Measurements from ENCODE around the gene TRPT1. TPM values are rescaled to one million over a fixed set of nuclear protein-coding genes. Genes with fewer than 3 reads are reported as not detected.

Gene TRPT1
- total and polyA plus RNA-seq, 12 donors = 17.9 to 205 (median 59.6) TPM

DNA sequence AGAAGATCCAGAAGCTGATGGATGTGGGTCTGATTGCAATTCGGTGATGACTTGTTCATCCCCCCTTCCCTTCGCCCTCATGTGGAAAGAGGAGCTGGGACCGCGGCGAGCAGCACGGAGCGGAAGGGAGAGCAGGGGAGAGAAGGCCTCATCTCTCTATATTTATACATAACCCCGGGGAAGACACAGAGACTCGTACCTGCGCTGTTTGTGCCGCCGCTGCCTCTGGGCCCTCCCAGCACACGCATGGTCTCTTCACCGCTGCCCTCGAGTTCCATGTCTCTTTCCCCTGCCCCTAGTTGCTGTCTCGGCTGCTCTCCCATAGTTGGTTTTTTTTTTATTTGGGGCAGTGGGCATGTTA lies 21.9 kb downstream of the TRPT1 start:
- WGBS, 4 donors = 70 to 75% (median 74%) methylated on average over 16 of the region's 16 CpGs
- H3K27ac ChIP-seq = peak overlapping the region in 2 of 5 donors; percentile 16 to 29
- no peaks in the 10 kb centered on the region for H3K9me3 ChIP-seq (replicated peaks in 1 of 3)
- H3K36me3 ChIP-seq (replicated peaks in 1 of 2) = peaks cover 0 to 50% of the 10 kb centered on the region in 2 donors
- no peak overlapping the region for H3K4me3 ChIP-seq
- intact Hi-C loops (cut with DNase I) = loop anchor here in 1 of 2 donors (2.0 kb wide), 1 partner anchor 97 kb away; the partner anchor contains the start of gene CATSPERZ
- peaks cover 8 to 24% of the 10 kb centered on the region in 2 donors for H3K4me1 ChIP-seq (replicated peaks in 1 of 2)
- DNase-seq = no peak
- TF ChIP-seq, protein P1, sequence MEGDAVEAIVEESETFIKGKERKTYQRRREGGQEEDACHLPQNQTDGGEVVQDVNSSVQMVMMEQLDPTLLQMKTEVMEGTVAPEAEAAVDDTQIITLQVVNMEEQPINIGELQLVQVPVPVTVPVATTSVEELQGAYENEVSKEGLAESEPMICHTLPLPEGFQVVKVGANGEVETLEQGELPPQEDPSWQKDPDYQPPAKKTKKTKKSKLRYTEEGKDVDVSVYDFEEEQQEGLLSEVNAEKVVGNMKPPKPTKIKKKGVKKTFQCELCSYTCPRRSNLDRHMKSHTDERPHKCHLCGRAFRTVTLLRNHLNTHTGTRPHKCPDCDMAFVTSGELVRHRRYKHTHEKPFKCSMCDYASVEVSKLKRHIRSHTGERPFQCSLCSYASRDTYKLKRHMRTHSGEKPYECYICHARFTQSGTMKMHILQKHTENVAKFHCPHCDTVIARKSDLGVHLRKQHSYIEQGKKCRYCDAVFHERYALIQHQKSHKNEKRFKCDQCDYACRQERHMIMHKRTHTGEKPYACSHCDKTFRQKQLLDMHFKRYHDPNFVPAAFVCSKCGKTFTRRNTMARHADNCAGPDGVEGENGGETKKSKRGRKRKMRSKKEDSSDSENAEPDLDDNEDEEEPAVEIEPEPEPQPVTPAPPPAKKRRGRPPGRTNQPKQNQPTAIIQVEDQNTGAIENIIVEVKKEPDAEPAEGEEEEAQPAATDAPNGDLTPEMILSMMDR (IDR thresholded peaks at IDR 0.05) = no peak
- TF ChIP-seq POLR2A (IDR thresholded peaks at IDR 0.05) = no peak
- H3K27me3 ChIP-seq = no peaks in the 10 kb centered on the region

DNA sequence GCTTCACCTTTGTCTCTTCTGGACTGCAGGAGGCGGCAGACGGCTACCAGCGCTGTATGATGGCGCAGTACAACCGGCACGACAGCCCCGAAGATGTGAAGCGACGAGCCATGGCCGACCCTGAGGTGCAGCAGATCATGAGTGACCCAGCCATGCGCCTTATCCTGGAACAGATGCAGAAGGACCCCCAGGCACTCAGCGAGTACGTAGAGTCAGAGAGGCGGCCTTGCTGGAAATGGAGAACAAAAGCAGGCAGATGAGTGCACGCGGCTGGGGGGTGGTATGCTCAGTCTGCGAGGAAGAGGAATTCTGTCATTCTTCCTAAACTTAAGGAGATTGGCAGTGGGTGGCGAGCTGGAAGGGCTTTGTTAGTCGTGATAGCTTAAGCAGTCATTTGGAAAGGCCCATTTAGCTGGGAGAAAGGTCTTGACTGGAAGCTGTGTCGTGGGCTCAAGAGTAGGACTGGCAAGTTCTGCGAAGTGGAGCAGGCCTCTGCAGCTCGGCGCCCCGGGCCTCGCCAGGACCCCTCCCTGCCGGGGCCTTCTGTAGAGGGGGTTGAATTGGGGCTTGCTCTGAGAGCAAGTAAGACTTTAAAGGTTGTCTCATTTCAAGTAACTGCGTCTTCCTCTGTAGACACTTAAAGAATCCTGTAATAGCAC lies 22.4 kb downstream of the TRPT1 start:
- WGBS, 4 donors = 78 to 88% (median 83%) methylated on average over 23 to 27 of the region's 27 CpGs
- DNase-seq = peak in 1 of 7 donors; percentile 15
- Histone ChIP-seq H3K27ac (no peak overlapping the region), H3K9me3 (replicated peaks in 1 of 3) (no peaks in the 10 kb centered on the region), H3K4me3 (no peak overlapping the region), H3K4me1 (replicated peaks in 1 of 2) (peaks cover 8 to 22% of the 10 kb centered on the region in 2 donors), H3K27me3 (no peaks in the 10 kb centered on the region), H3K36me3 (replicated peaks in 1 of 2) (peaks cover 0 to 55% of the 10 kb centered on the region in 2 donors)
- no peak for TF ChIP-seq POLR2A (IDR thresholded peaks at IDR 0.05)
- TF ChIP-seq, protein P1 (IDR thresholded peaks at IDR 0.05) = no peak
- intact Hi-C loops (cut with DNase I) = loop anchor here in 1 of 2 donors (2.0 kb wide), 1 partner anchor 97 kb away; the partner anchor contains the start of gene CATSPERZ

DNA sequence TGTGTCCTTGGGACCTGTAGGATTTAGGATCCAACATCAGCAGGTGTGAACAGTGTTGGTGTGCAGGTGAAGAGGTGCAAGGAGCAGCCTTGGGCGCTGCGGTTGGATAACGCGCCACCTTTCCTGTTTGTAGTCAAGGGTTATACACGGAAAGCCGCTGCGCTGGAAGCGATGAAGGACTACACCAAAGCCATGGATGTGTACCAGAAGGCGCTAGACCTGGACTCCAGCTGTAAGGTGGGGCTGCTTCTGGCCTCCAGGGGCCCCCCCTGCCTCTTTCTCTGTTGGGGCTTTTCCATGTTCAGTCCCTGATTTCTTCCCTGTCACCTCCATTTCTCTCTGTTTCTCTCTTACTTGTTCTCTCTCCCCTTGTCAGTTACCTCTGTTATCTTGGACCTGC lies 23.0 kb downstream of the TRPT1 start:
- peaks cover 0 to 60% of the 10 kb centered on the region in 2 donors for H3K36me3 ChIP-seq (replicated peaks in 1 of 2)
- intact Hi-C loops (cut with DNase I) = no loop called here
- DNase-seq = peak in 1 of 7 donors; percentile 13
- H3K27ac ChIP-seq = no peak overlapping the region
- no peak for TF ChIP-seq POLR2A (IDR thresholded peaks at IDR 0.05)
- TF ChIP-seq, protein P1 (IDR thresholded peaks at IDR 0.05) = no peak
- WGBS, 4 donors = 91 to 97% (median 95%) methylated on average over 9 of the region's 9 CpGs
- H3K4me3 ChIP-seq = no peak overlapping the region
- peaks cover 8 to 21% of the 10 kb centered on the region in 2 donors for H3K4me1 ChIP-seq (replicated peaks in 1 of 2)
- no peaks in the 10 kb centered on the region for H3K27me3 ChIP-seq
- no peaks in the 10 kb centered on the region for H3K9me3 ChIP-seq (replicated peaks in 1 of 3)

DNA sequence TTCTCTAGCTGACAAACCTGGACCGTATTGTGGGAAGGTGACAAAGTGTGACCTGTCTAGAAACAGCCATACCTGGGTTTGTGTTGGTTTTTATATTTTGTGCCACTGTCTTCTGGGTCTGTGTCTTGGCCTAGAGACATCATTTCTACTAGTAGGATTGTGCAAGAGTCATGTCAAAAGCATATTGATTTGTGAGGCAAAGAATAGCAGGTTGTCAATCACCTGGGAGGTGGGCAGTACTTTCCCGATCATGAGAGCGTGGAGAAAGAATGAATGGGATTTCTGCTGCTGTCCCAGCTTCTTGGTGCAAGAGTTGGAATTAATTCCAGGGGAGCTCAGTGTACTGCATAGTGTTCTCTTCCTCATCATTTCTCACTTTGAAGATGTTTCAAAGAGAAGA lies 24.4 kb downstream of the TRPT1 start:
- no peak for DNase-seq
- 63 to 86% (median 83%) methylated on average over 3 of the region's 3 CpGs for WGBS, 4 donors
- Histone ChIP-seq H3K27me3 (no peaks in the 10 kb centered on the region), H3K4me3 (no peak overlapping the region), H3K36me3 (replicated peaks in 1 of 2) (peaks cover 0 to 75% of the 10 kb centered on the region in 2 donors), H3K4me1 (replicated peaks in 1 of 2) (peaks cover 8 to 13% of the 10 kb centered on the region in 2 donors), H3K27ac (no peak overlapping the region), H3K9me3 (replicated peaks in 1 of 3) (no peaks in the 10 kb centered on the region)
- TF ChIP-seq, protein P1 (IDR thresholded peaks at IDR 0.05) = no peak
- no peak for TF ChIP-seq POLR2A (IDR thresholded peaks at IDR 0.05)
- intact Hi-C loops (cut with DNase I) = no loop called here
